IMR-90 (cell line): ENCODE results near the gene SHC2. TPM values are rescaled to one million over a fixed set of nuclear protein-coding genes. Genes with fewer than 3 reads are reported as not detected.

Source experiments
- ATAC-seq: fragments of 200-7000 bp; cut with Tn5 transposase; 2 replicates; pipeline ENCODE4 v1.9.1; 2020; ENCODE audit warnings: low read depth, mild to moderate bottlenecking, moderate library complexity
- BruUV-seq: library from RNA; stranded (reverse); fragments of 400-500 nt; replicated peaks from 2 replicates; lab custom pipeline; 2021; lab: Mats Ljungman, UMichigan
- CTCF ChIA-PET: fragments of 300-600 bp; formaldehyde crosslinking; extraction: SDS; loops from one replicate; lab custom pipeline; 2021; ENCODE audit warnings: antibody characterized with exemption; lab: Yijun Ruan, JAX
- POLR2A ChIA-PET: fragments of 300-600 bp; sonication (Branson Sonifier 250); formaldehyde crosslinking; loops from one replicate; lab custom pipeline; 2022; ENCODE audit warnings: antibody characterized with exemption; ENCODE audit not compliant: unreplicated experiment; lab: Charles Lee
- DNase-seq: peaks from one replicate; pipeline ENCODE4 v3.0.0; 2013
- H2AFZ ChIP-seq: replicated peaks from 2 replicates; pipeline ENCODE3; 2013; ENCODE audit warnings: low read length, mild to moderate bottlenecking; ENCODE audit not compliant: poor library complexity
- H2AK5ac ChIP-seq: 2 replicates; pipeline ENCODE4 v1.6.1; 2013; ENCODE audit warnings: low read depth, low read length, inconsistent platforms
- H2AK9ac ChIP-seq: replicated peaks from 2 replicates; pipeline ENCODE3; 2013; ENCODE audit warnings: mild to moderate bottlenecking, low read depth, low read length, moderate library complexity; ENCODE audit not compliant: poor library complexity
- H2BK120ac ChIP-seq: 2 replicates; pipeline ENCODE4 v1.6.1; 2013; ENCODE audit warnings: low read depth, low read length, inconsistent platforms
- H2BK15ac ChIP-seq: 3 replicates; pipeline ENCODE4 v1.6.1; 2013; ENCODE audit warnings: low read depth, low read length, inconsistent platforms
- H2BK20ac ChIP-seq: 2 replicates; pipeline ENCODE4 v1.6.1; 2013; ENCODE audit warnings: low read depth, mild to moderate bottlenecking, inconsistent platforms, low read length, moderate library complexity
- H2BK5ac ChIP-seq: 2 replicates; pipeline ENCODE4 v1.6.1; 2013; ENCODE audit warnings: mild to moderate bottlenecking, low read depth, low read length, inconsistent platforms; ENCODE audit not compliant: poor library complexity, severe bottlenecking
- H3K14ac ChIP-seq: replicated peaks from 2 replicates; pipeline ENCODE4 v1.6.1; 2013; ENCODE audit warnings: low read depth, low read length, inconsistent platforms
- H3K18ac ChIP-seq: 2 replicates; pipeline ENCODE4 v1.6.1; 2013; ENCODE audit warnings: low read depth, low read length, control low read depth
- H3K23ac ChIP-seq: 2 replicates; pipeline ENCODE4 v1.6.1; 2013; ENCODE audit warnings: low read depth, low read length, inconsistent platforms
- H3K27ac ChIP-seq: 2 replicates; pipeline ENCODE4 v1.5.1; 2013; ENCODE audit warnings: mild to moderate bottlenecking, control low read depth, low read length; ENCODE audit not compliant: insufficient read depth
- H3K27me3 ChIP-seq: 2 replicates; pipeline ENCODE4 v1.6.1; 2013; ENCODE audit warnings: low read length; ENCODE audit not compliant: control insufficient read depth, insufficient read depth
- H3K36me3 ChIP-seq: 2 replicates; pipeline ENCODE4 v1.6.1; 2013; ENCODE audit warnings: low read length, mixed read lengths; ENCODE audit not compliant: control insufficient read depth, insufficient read depth
- H3K4ac ChIP-seq: 2 replicates; pipeline ENCODE4 v1.6.1; 2013; ENCODE audit warnings: low read depth, low read length, inconsistent platforms
- H3K4me1 ChIP-seq: 2 replicates; pipeline ENCODE4 v1.6.1; 2013; ENCODE audit warnings: low read length, mixed read lengths; ENCODE audit not compliant: control insufficient read depth, insufficient read depth
- H3K4me2 ChIP-seq: 2 replicates; pipeline ENCODE4 v1.6.1; 2013; ENCODE audit warnings: low read depth, mild to moderate bottlenecking, control low read depth, low read length, moderate library complexity
- H3K4me3 ChIP-seq: 2 replicates; pipeline ENCODE4 v1.5.1; 2013; ENCODE audit warnings: low read depth, mild to moderate bottlenecking, control low read depth, low read length, moderate library complexity; ENCODE audit not compliant: insufficient read depth
- H3K56ac ChIP-seq: 2 replicates; pipeline ENCODE4 v1.6.1; 2013; ENCODE audit warnings: low read length, inconsistent platforms; ENCODE audit not compliant: insufficient read depth; ENCODE audit errors: extremely low read depth
- H3K79me1 ChIP-seq, 2 experiments: 2 replicates each; pipeline ENCODE4 v1.6.1; 2013; ENCODE audit warnings: low read length in 2 of 2, inconsistent platforms in 1 of 2, low read depth in 1 of 2
- H3K9ac ChIP-seq: 2 replicates; pipeline ENCODE4 v1.6.1; 2013; ENCODE audit warnings: low read depth, low read length, control low read depth
- H3K9me1 ChIP-seq: 2 replicates; pipeline ENCODE4 v1.6.1; 2013; ENCODE audit warnings: low read length, inconsistent platforms; ENCODE audit not compliant: insufficient read depth
- H3K9me3 ChIP-seq: 2 replicates; pipeline ENCODE4 v1.6.1; 2013; ENCODE audit warnings: low read length; ENCODE audit not compliant: control insufficient read depth, insufficient read depth
- H4K20me1 ChIP-seq: 2 replicates; pipeline ENCODE4 v1.6.1; 2013; ENCODE audit warnings: low read length, inconsistent platforms; ENCODE audit not compliant: insufficient read depth
- H4K5ac ChIP-seq: 2 replicates; pipeline ENCODE4 v1.6.1; 2013; ENCODE audit warnings: mild to moderate bottlenecking, low read depth, low read length, control low read depth
- H4K8ac ChIP-seq, 2 experiments: 2 replicates each; pipeline ENCODE4 v1.6.1; 2013; ENCODE audit warnings: low read depth in 2 of 2, low read length in 2 of 2, control low read depth in 1 of 2, inconsistent platforms in 1 of 2
- H4K91ac ChIP-seq: 2 replicates; pipeline ENCODE4 v1.6.1; 2013; ENCODE audit warnings: low read depth, low read length, inconsistent platforms; ENCODE audit not compliant: insufficient read depth
- BHLHE40 ChIP-seq: fragments of 150-350 bp; IDR thresholded peaks from 2 replicates; pipeline ENCODE4 v1.6.1; 2016; ENCODE audit warnings: mild to moderate bottlenecking, low read depth, low read length
- CEBPB ChIP-seq: IDR thresholded peaks from 2 replicates; pipeline ENCODE4 v1.6.1; 2012; ENCODE audit warnings: low read depth, low read length, improper control_type of control experiment
- CHD1 ChIP-seq: IDR thresholded peaks from 2 replicates; pipeline ENCODE4 v1.6.1; 2012; ENCODE audit warnings: low read depth, low read length, improper control_type of control experiment
- ELK1 ChIP-seq: fragments of 150-350 bp; IDR thresholded peaks from 2 replicates; pipeline ENCODE4 v1.6.1; 2016; ENCODE audit warnings: low read depth, mild to moderate bottlenecking, low read length, moderate library complexity, borderline replicate concordance
- FOS ChIP-seq: fragments of 150-350 bp; IDR thresholded peaks from 2 replicates; pipeline ENCODE4 v1.6.1; 2016; ENCODE audit warnings: low read depth, low read length
- MAFK ChIP-seq: IDR thresholded peaks from 2 replicates; pipeline ENCODE4 v1.6.1; 2012; ENCODE audit warnings: low read depth, low read length, improper control_type of control experiment
- MAZ ChIP-seq: IDR thresholded peaks from 2 replicates; pipeline ENCODE4 v1.6.1; 2012; ENCODE audit warnings: low read depth, mild to moderate bottlenecking, low read length, improper control_type of control experiment, moderate library complexity, borderline replicate concordance
- MXI1 ChIP-seq: IDR thresholded peaks from 2 replicates; pipeline ENCODE4 v1.6.1; 2012; ENCODE audit warnings: low read depth, mild to moderate bottlenecking, low read length, moderate library complexity, borderline replicate concordance
- NFE2L2 ChIP-seq: fragments of 150-350 bp; IDR thresholded peaks from 2 replicates; pipeline ENCODE4 v1.6.1; 2016; ENCODE audit warnings: low read depth, mild to moderate bottlenecking, low read length
- POLR2A ChIP-seq: IDR thresholded peaks from 2 replicates; pipeline ENCODE4 v1.6.1; 2012; ENCODE audit warnings: mild to moderate bottlenecking, low read depth, low read length
- RAD21 ChIP-seq: IDR thresholded peaks from 2 replicates; pipeline ENCODE4 v1.6.1; 2012; ENCODE audit warnings: low read length, improper control_type of control experiment
- RCOR1 ChIP-seq: IDR thresholded peaks from 2 replicates; pipeline ENCODE4 v1.6.1; 2012; ENCODE audit warnings: mild to moderate bottlenecking, low read length, improper control_type of control experiment; ENCODE audit not compliant: insufficient replicate concordance
- RFX5 ChIP-seq: IDR thresholded peaks from 2 replicates; pipeline ENCODE4 v1.8.0; 2012; ENCODE audit warnings: low read depth, mild to moderate bottlenecking, low read length, moderate library complexity
- SMC3 ChIP-seq: fragments of 150-350 bp; IDR thresholded peaks from 2 replicates; pipeline ENCODE4 v1.6.1; 2016; ENCODE audit warnings: low read depth, mild to moderate bottlenecking, antibody characterized with exemption, low read length, moderate library complexity
- WGBS, 2 experiments: methylation state at CpG; one replicate each; pipeline versions ENCODE4 v1.1.5 to v1.1.7; 2013; ENCODE audit warnings: missing lambda C conversion rate in 2 of 2; ENCODE audit not compliant: insufficient read length in 1 of 2; ENCODE audit errors: extremely low coverage in 2 of 2; 5-methylcytosine and 5-hydroxymethylcytosine counted together
- dilution Hi-C: fragments of 300-500 bp; cut with HindIII; formaldehyde crosslinking; loops from one replicate; pipeline ENCODE4 v1.14.3; 2018; ENCODE audit warnings: low sequenced_read_pairs; ENCODE audit not compliant: unreplicated experiment
- in situ Hi-C: fragments of 300-500 bp; cut with MboI; formaldehyde crosslinking; loops from 3 replicates; pipeline ENCODE4 v1.14.3; 2019; ENCODE audit warnings: low sequenced_read_pairs, inconsistent platforms, mixed read lengths
- intact Hi-C: fragments of 100-400 bp; cut with micrococcal nuclease; formaldehyde crosslinking; loops from 2 replicates; pipeline ENCODE4 v1.10.0; 2022
- polyA plus RNA-seq, 3 experiments: library from polyadenylated mRNA; depleted of rRNA; stranded (reverse); fragments of >200 nt; gene quantifications; 2 replicates each; pipeline ENCODE4 v1.2.3, GENCODE V29; 2012; ENCODE audit warnings: low replicate concordance in 1 of 3
- total RNA-seq: library from RNA; depleted of rRNA; stranded (reverse); fragments of >200 nt; gene quantifications from 2 replicates; pipeline ENCODE4 v1.2.3, GENCODE V29; 2012
- TF ChIP-seq, protein P1 (sequence below): conservative IDR thresholded peaks from 2 replicates; pipeline ENCODE4 v1.5.1; 2012; ENCODE audit warnings: mild to moderate bottlenecking, low read depth, low read length, improper control_type of control experiment

Gene SHC2
- total and polyA plus RNA-seq, 2 of the 4 experiments (the other 2 are of a cell fraction) = 0.68 TPM; not detected in 1

DNA sequence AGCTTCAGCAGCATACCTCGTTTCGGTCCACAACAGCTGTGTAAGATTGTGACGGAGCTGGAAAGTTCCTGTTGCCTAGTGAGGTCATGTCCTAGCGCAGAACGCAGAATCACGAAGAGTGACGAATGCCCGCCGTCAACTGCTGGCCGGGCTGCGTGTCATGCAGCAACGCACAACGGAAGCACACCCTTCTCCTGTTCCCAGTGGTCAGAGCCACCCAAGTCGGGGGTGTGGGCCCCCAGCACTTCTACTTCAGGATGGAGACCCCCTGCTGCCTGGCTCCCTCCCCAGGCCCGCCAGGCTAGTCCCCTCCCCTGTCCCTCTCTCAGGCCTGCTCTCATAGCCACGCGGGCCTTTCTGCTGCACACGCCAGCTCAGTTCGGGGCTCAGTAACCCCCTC, 77.8 kb downstream of the SHC2 start:
- no peaks in the 10 kb centered on the region for H3K9me3 ChIP-seq
- no peak overlapping the region for H4K91ac ChIP-seq
- no peak overlapping the region for H2BK120ac ChIP-seq
- WGBS, 2 experiments = 78% methylated on average over 10 of the region's 19 CpGs; no CpG with 5 or more reads in 1 of the 2 experiments
- no peak overlapping the region; the same call in 1 of the 2 replicates for H4K5ac ChIP-seq
- no peak overlapping the region for H3K4me3 ChIP-seq
- H3K14ac ChIP-seq = no peak overlapping the region
- H3K36me3 ChIP-seq = no peaks in the 10 kb centered on the region
- TF ChIP-seq POLR2A (no peak), MAFK (no peak), RFX5 (no peak), ELK1 (no peak), SMC3 (no peak), BHLHE40 (no peak), RAD21 (no peak), NFE2L2 (no peak), MXI1 (no peak), CEBPB (no peak), MAZ (no peak), FOS (no peak), RCOR1 (no peak), CHD1 (no peak)
- TF ChIP-seq, protein P1, sequence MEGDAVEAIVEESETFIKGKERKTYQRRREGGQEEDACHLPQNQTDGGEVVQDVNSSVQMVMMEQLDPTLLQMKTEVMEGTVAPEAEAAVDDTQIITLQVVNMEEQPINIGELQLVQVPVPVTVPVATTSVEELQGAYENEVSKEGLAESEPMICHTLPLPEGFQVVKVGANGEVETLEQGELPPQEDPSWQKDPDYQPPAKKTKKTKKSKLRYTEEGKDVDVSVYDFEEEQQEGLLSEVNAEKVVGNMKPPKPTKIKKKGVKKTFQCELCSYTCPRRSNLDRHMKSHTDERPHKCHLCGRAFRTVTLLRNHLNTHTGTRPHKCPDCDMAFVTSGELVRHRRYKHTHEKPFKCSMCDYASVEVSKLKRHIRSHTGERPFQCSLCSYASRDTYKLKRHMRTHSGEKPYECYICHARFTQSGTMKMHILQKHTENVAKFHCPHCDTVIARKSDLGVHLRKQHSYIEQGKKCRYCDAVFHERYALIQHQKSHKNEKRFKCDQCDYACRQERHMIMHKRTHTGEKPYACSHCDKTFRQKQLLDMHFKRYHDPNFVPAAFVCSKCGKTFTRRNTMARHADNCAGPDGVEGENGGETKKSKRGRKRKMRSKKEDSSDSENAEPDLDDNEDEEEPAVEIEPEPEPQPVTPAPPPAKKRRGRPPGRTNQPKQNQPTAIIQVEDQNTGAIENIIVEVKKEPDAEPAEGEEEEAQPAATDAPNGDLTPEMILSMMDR = no peak
- peak overlapping the region; percentile 71 for H2AFZ ChIP-seq
- BruUV-seq = no TSS peak
- dilution Hi-C loops = no loop called here
- no peak overlapping the region for H3K9ac ChIP-seq
- no peak overlapping the region for H2BK15ac ChIP-seq
- no peak overlapping the region for H2BK20ac ChIP-seq
- ATAC-seq (no peak), DNase-seq (no peak)
- peak overlapping the region; percentile 47; the same call in 1 of the 2 replicates for H3K18ac ChIP-seq
- H2AK9ac ChIP-seq = peak overlapping the region; percentile 73
- POLR2A ChIA-PET = no interaction called here
- in situ Hi-C loops = no loop called here
- no peak overlapping the region for H4K8ac ChIP-seq
- no peak overlapping the region for H2AK5ac ChIP-seq
- intact Hi-C loops = loop anchor here (5.0 kb wide), 1 partner anchor 124 kb away; the partner anchor contains the start of gene TPGS1
- CTCF ChIA-PET = no interaction called here
- no peaks in the 10 kb centered on the region for H3K79me1 ChIP-seq
- peaks cover 8% of the 10 kb centered on the region for H3K27me3 ChIP-seq
- H3K4ac ChIP-seq = no peak overlapping the region
- no peak overlapping the region for H3K23ac ChIP-seq
- no peak overlapping the region for H3K4me2 ChIP-seq
- H2BK5ac ChIP-seq = no peak overlapping the region
- H3K56ac ChIP-seq = no peak overlapping the region
- peaks cover 2% of the 10 kb centered on the region; the same call in 1 of the 2 replicates for H3K4me1 ChIP-seq
- no peaks in the 10 kb centered on the region for H4K20me1 ChIP-seq
- no peaks in the 10 kb centered on the region for H3K9me1 ChIP-seq
- H3K27ac ChIP-seq = no peak overlapping the region
